ENCODE results near the gene ESD. TPM values are rescaled to one million over a fixed set of nuclear protein-coding genes. Genes with fewer than 3 reads are reported as not detected.

Gene ESD
- total and polyA plus RNA-seq, 2 experiments from 2014 or later: 61.0 to 123 TPM

- DNase-seq (ENCODE audit: low spot score): no peak
- H3K9me2 ChIP-seq (ENCODE audit: insufficient read depth): peaks cover 7% of the 10 kb centered on the region; the same call in 1 of the 2 replicates
- H3K4me2 ChIP-seq: no peak overlapping the region
- H3K79me2 ChIP-seq (replicated peaks; ENCODE audit: insufficient read depth): no peaks in the 10 kb centered on the region
- no peaks in the 10 kb centered on the region for H4K20me1 ChIP-seq (replicated peaks; ENCODE audit: insufficient read depth)
- H3K36me3 ChIP-seq (ENCODE audit: insufficient read depth): peaks cover 9% of the 10 kb centered on the region; the same call in 1 of the 2 replicates
- Mint-ChIP-seq H3K36me3 (ENCODE audit: low read depth) (peaks cover 28% of the 10 kb centered on the region), H3K4me3 (no peak overlapping the region), H3K27me3 (ENCODE audit: insufficient read depth, low read depth, poor library complexity) (no peaks in the 10 kb centered on the region), H3K9me3 (no peaks in the 10 kb centered on the region), H3K4me1 (peaks cover 4% of the 10 kb centered on the region; the same call in 2 of the 3 replicates), H3K27ac (no peak overlapping the region)
- TF ChIP-seq CREB1 (CRISPR knock-in tag; IDR thresholded peaks at IDR 0.05; ENCODE audit: low read depth): no peak
- H2AFZ ChIP-seq: no peak overlapping the region
- no peaks in the 10 kb centered on the region for H3K27me3 ChIP-seq (ENCODE audit: insufficient read depth)
- no peak overlapping the region for H3K4me3 ChIP-seq
- H3K27ac ChIP-seq (ENCODE audit: low read depth): no peak overlapping the region
- peaks cover 11% of the 10 kb centered on the region for H3K4me1 ChIP-seq (ENCODE audit: insufficient read depth)
- no peak for ATAC-seq
- H3F3A ChIP-seq (replicated peaks; ENCODE audit: low read depth): no peaks in the 10 kb centered on the region
These were observed 51.9 kb downstream of the ESD start for GRCh38 chr13:46745062-46745461.

DNA sequence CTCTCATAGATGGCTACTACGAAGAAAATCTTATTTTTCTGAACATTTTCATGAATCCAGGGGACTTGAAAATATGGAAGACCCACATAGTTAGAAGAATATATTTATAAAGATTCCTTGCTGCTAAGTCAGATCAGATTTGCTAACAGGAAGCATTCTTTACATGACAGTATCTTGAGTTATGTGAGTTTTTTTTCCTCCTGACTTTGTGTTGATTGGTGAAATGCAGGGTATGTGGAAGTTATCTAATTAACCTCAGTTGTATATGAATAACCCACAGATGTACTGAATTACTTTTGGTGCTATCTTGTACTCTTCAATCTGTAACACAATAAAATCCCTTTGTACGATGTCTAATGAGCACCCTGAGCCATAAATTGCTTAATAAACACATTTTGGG is 53.8 kb downstream of the ESD start:
- no peaks in the 10 kb centered on the region for H3F3A ChIP-seq (replicated peaks; ENCODE audit: low read depth)
- no peak for DNase-seq (ENCODE audit: low spot score)
- H3K9me3 Mint-ChIP-seq: no peaks in the 10 kb centered on the region
- no peaks in the 10 kb centered on the region for H3K79me2 ChIP-seq (replicated peaks; ENCODE audit: insufficient read depth)
- no peaks in the 10 kb centered on the region for H3K27me3 Mint-ChIP-seq (ENCODE audit: insufficient read depth, low read depth, poor library complexity)
- no peak overlapping the region for H3K4me3 ChIP-seq
- H3K9me2 ChIP-seq (ENCODE audit: insufficient read depth): peaks cover 7% of the 10 kb centered on the region; the same call in 1 of the 2 replicates
- H3K4me1 Mint-ChIP-seq: peaks cover 4% of the 10 kb centered on the region; the same call in 2 of the 3 replicates
- no peaks in the 10 kb centered on the region for H4K20me1 ChIP-seq (replicated peaks; ENCODE audit: insufficient read depth)
- ATAC-seq: no peak
- peaks cover 28% of the 10 kb centered on the region for H3K36me3 Mint-ChIP-seq (ENCODE audit: low read depth)
- no peak overlapping the region for H3K4me3 Mint-ChIP-seq
- H3K27ac ChIP-seq (ENCODE audit: low read depth): no peak overlapping the region
- H3K4me2 ChIP-seq: no peak overlapping the region
- H3K4me1 ChIP-seq (ENCODE audit: insufficient read depth): peaks cover 11% of the 10 kb centered on the region
- TF ChIP-seq REST (IDR thresholded peaks at IDR 0.05; ENCODE audit: unreplicated experiment) (no peak), POLR2AphosphoS5 (IDR thresholded peaks at IDR 0.05; ENCODE audit: low read depth) (no peak), JUNB (IDR thresholded peaks at IDR 0.05; ENCODE audit: unreplicated experiment) (no peak), CREB1 (CRISPR knock-in tag; IDR thresholded peaks at IDR 0.05; ENCODE audit: low read depth) (no peak), NANOG (IDR thresholded peaks at IDR 0.05; ENCODE audit: borderline replicate concordance) (no peak), STAT1 (IDR thresholded peaks at IDR 0.05; ENCODE audit: unreplicated experiment) (no peak), EZH2phosphoT487 (IDR thresholded peaks at IDR 0.05; ENCODE audit: unreplicated experiment) (no peak), ZNF114 (CRISPR knock-in tag; IDR thresholded peaks at IDR 0.05) (no peak)
- TF ChIP-seq, protein P1, sequence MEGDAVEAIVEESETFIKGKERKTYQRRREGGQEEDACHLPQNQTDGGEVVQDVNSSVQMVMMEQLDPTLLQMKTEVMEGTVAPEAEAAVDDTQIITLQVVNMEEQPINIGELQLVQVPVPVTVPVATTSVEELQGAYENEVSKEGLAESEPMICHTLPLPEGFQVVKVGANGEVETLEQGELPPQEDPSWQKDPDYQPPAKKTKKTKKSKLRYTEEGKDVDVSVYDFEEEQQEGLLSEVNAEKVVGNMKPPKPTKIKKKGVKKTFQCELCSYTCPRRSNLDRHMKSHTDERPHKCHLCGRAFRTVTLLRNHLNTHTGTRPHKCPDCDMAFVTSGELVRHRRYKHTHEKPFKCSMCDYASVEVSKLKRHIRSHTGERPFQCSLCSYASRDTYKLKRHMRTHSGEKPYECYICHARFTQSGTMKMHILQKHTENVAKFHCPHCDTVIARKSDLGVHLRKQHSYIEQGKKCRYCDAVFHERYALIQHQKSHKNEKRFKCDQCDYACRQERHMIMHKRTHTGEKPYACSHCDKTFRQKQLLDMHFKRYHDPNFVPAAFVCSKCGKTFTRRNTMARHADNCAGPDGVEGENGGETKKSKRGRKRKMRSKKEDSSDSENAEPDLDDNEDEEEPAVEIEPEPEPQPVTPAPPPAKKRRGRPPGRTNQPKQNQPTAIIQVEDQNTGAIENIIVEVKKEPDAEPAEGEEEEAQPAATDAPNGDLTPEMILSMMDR (conservative IDR thresholded peaks at IDR 0.05; ENCODE audit: low read depth in 2 of 2): no peak
- TF ChIP-seq, protein P2, sequence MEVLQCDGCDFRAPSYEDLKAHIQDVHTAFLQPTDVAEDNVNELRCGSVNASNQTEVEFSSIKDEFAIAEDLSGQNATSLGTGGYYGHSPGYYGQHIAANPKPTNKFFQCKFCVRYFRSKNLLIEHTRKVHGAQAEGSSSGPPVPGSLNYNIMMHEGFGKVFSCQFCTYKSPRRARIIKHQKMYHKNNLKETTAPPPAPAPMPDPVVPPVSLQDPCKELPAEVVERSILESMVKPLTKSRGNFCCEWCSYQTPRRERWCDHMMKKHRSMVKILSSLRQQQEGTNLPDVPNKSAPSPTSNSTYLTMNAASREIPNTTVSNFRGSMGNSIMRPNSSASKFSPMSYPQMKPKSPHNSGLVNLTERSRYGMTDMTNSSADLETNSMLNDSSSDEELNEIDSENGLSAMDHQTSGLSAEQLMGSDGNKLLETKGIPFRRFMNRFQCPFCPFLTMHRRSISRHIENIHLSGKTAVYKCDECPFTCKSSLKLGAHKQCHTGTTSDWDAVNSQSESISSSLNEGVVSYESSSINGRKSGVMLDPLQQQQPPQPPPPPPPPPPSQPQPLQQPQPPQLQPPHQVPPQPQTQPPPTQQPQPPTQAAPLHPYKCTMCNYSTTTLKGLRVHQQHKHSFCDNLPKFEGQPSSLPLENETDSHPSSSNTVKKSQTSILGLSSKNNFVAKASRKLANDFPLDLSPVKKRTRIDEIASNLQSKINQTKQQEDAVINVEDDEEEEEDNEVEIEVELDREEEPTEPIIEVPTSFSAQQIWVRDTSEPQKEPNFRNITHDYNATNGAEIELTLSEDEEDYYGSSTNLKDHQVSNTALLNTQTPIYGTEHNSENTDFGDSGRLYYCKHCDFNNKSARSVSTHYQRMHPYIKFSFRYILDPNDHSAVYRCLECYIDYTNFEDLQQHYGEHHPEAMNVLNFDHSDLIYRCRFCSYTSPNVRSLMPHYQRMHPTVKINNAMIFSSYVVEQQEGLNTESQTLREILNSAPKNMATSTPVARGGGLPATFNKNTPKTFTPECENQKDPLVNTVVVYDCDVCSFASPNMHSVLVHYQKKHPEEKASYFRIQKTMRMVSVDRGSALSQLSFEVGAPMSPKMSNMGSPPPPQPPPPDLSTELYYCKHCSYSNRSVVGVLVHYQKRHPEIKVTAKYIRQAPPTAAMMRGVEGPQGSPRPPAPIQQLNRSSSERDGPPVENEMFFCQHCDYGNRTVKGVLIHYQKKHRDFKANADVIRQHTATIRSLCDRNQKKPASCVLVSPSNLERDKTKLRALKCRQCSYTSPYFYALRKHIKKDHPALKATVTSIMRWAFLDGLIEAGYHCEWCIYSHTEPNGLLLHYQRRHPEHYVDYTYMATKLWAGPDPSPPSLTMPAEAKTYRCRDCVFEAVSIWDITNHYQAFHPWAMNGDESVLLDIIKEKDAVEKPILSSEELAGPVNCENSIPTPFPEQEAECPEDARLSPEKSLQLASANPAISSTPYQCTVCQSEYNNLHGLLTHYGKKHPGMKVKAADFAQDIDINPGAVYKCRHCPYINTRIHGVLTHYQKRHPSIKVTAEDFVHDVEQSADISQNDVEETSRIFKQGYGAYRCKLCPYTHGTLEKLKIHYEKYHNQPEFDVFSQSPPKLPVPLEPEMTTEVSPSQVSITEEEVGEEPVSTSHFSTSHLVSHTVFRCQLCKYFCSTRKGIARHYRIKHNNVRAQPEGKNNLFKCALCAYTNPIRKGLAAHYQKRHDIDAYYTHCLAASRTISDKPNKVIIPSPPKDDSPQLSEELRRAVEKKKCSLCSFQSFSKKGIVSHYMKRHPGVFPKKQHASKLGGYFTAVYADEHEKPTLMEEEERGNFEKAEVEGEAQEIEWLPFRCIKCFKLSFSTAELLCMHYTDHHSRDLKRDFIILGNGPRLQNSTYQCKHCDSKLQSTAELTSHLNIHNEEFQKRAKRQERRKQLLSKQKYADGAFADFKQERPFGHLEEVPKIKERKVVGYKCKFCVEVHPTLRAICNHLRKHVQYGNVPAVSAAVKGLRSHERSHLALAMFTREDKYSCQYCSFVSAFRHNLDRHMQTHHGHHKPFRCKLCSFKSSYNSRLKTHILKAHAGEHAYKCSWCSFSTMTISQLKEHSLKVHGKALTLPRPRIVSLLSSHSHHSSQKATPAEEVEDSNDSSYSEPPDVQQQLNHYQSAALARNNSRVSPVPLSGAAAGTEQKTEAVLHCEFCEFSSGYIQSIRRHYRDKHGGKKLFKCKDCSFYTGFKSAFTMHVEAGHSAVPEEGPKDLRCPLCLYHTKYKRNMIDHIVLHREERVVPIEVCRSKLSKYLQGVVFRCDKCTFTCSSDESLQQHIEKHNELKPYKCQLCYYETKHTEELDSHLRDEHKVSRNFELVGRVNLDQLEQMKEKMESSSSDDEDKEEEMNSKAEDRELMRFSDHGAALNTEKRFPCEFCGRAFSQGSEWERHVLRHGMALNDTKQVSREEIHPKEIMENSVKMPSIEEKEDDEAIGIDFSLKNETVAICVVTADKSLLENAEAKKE (CRISPR knock-in tag; IDR thresholded peaks at IDR 0.05): no peak
- H2AFZ ChIP-seq: no peak overlapping the region
- H3K27me3 ChIP-seq (ENCODE audit: insufficient read depth): no peaks in the 10 kb centered on the region
- H3K27ac Mint-ChIP-seq: no peak overlapping the region
- H3K36me3 ChIP-seq (ENCODE audit: insufficient read depth): peaks cover 9% of the 10 kb centered on the region; the same call in 1 of the 2 replicates
